HepG2 (cell line): ENCODE results near the gene ADORA2B. TPM values are rescaled to one million over a fixed set of nuclear protein-coding genes. Genes with fewer than 3 reads are reported as not detected.

Source experiments
- ATF2 ChIP-seq: sonication (generic); formaldehyde crosslinking; IDR thresholded peaks from 2 replicates; pipeline ENCODE4 v1.4.0; 2020; ENCODE audit warnings: missing genetic modification reagents
- CERS6 ChIP-seq: sonication (generic); formaldehyde crosslinking; IDR thresholded peaks from 2 replicates; pipeline ENCODE4 v1.5.0; 2020; ENCODE audit warnings: missing genetic modification reagents
- DPF2 ChIP-seq: sonication (generic); formaldehyde crosslinking; IDR thresholded peaks from 2 replicates; pipeline ENCODE4 v1.4.0; 2020; ENCODE audit warnings: mild to moderate bottlenecking, low read depth, missing genetic modification reagents, borderline replicate concordance
- HOXA9 ChIP-seq: sonication (generic); formaldehyde crosslinking; IDR thresholded peaks from 2 replicates; pipeline ENCODE4 v1.8.1; 2022; ENCODE audit warnings: missing genetic modification reagents, mild to moderate bottlenecking, moderate library complexity, borderline replicate concordance
- KAT2B ChIP-seq: fragments of 150-350 bp; IDR thresholded peaks from 2 replicates; pipeline ENCODE4 v1.6.1; 2014; ENCODE audit warnings: low read depth, low read length, borderline replicate concordance
- KDM6A ChIP-seq: IDR thresholded peaks from 2 replicates; pipeline ENCODE4 v1.6.1; 2016; ENCODE audit warnings: low read depth
- PHF21A ChIP-seq: sonication (generic); formaldehyde crosslinking; IDR thresholded peaks from 2 replicates; pipeline ENCODE4 v1.5.0; 2020; ENCODE audit warnings: mild to moderate bottlenecking, missing genetic modification reagents
- PRDM4 ChIP-seq: sonication (generic); formaldehyde crosslinking; IDR thresholded peaks from 2 replicates; pipeline ENCODE4 v1.9.0; 2021; ENCODE audit warnings: missing genetic modification reagents, borderline replicate concordance
- SMARCC2 ChIP-seq: fragments of 450-650 bp; IDR thresholded peaks from 2 replicates; pipeline ENCODE4 v1.6.1; 2017; ENCODE audit warnings: antibody characterized with exemption, mild to moderate bottlenecking
- SMYD3 ChIP-seq: sonication (generic); formaldehyde crosslinking; IDR thresholded peaks from 2 replicates; pipeline ENCODE4 v1.8.1; 2023; ENCODE audit warnings: mild to moderate bottlenecking, missing genetic modification reagents
- THYN1 ChIP-seq: sonication (generic); formaldehyde crosslinking; IDR thresholded peaks from 2 replicates; pipeline ENCODE4 v1.8.1; 2023; ENCODE audit warnings: low read depth, mild to moderate bottlenecking, moderate library complexity, missing genetic modification reagents, borderline replicate concordance
- XBP1 ChIP-seq: sonication (generic); formaldehyde crosslinking; IDR thresholded peaks from 2 replicates; pipeline ENCODE4 v1.5.0; 2020; ENCODE audit warnings: missing genetic modification reagents
- YEATS4 ChIP-seq: sonication (generic); formaldehyde crosslinking; IDR thresholded peaks from 2 replicates; pipeline ENCODE4 v1.4.0; 2020; ENCODE audit warnings: missing genetic modification reagents, borderline replicate concordance
- ZBTB8A ChIP-seq: sonication (generic); formaldehyde crosslinking; IDR thresholded peaks from 2 replicates; pipeline ENCODE4 v1.4.0; 2020; ENCODE audit warnings: mild to moderate bottlenecking, low read depth, missing genetic modification reagents, borderline replicate concordance
- ZFYVE20 ChIP-seq: sonication (generic); formaldehyde crosslinking; IDR thresholded peaks from 2 replicates; pipeline ENCODE4 v1.8.0; 2023; ENCODE audit warnings: low read depth, mild to moderate bottlenecking, moderate library complexity, missing genetic modification reagents, borderline replicate concordance
- ZNF292 ChIP-seq: sonication (generic); formaldehyde crosslinking; IDR thresholded peaks from 2 replicates; pipeline ENCODE4 v1.8.1; 2022; ENCODE audit warnings: mild to moderate bottlenecking, low read depth, missing genetic modification reagents, borderline replicate concordance
- ZNF331 ChIP-seq: sonication (generic); formaldehyde crosslinking; IDR thresholded peaks from 2 replicates; pipeline ENCODE4 v1.4.0; 2020; ENCODE audit warnings: missing genetic modification reagents
- ZNF510 ChIP-seq: sonication (generic); formaldehyde crosslinking; IDR thresholded peaks from 2 replicates; pipeline ENCODE4 v1.4.0; 2020; ENCODE audit warnings: low read depth, mild to moderate bottlenecking, missing genetic modification reagents
- ZNF580 ChIP-seq: IDR thresholded peaks from 2 replicates; pipeline ENCODE4 v1.6.1; 2016; ENCODE audit warnings: low read depth, borderline replicate concordance
- ZNF709 ChIP-seq: sonication (generic); formaldehyde crosslinking; IDR thresholded peaks from 2 replicates; pipeline ENCODE4 v1.5.0; 2020; ENCODE audit warnings: mild to moderate bottlenecking, missing genetic modification reagents
- ZNF724P ChIP-seq: sonication (generic); formaldehyde crosslinking; IDR thresholded peaks from 2 replicates; pipeline ENCODE4 v1.8.0; 2022; ENCODE audit warnings: missing genetic modification reagents, borderline replicate concordance
- ZNF816 ChIP-seq: sonication (generic); formaldehyde crosslinking; IDR thresholded peaks from 2 replicates; pipeline ENCODE4 v1.8.0; 2022; ENCODE audit warnings: missing genetic modification reagents, mild to moderate bottlenecking, borderline replicate concordance
- ZUFSP ChIP-seq: sonication (generic); formaldehyde crosslinking; IDR thresholded peaks from 2 replicates; pipeline ENCODE4 v1.9.0; 2021; ENCODE audit warnings: missing genetic modification reagents, mild to moderate bottlenecking, borderline replicate concordance
- polyA plus RNA-seq, 8 experiments: library from polyadenylated mRNA; depleted of rRNA in 3 of 8; stranded (reverse) in 7 of 8; unstranded in 1 of 8; fragments of >200 nt; fragmentation: Illumina TruSeq in 4 of 8; extraction: Trizol in 4 of 8; gene quantifications; 2 replicates each; pipeline versions ENCODE4 v1.2.1 to v1.2.3, GENCODE V29; 2011 to 2016; ENCODE audit warnings: low read depth in 4 of 8, missing spikeins in 1 of 8, mixed read lengths in 1 of 8; ENCODE audit not compliant: insufficient read depth in 1 of 8
- total RNA-seq, 5 experiments: library from RNA; depleted of rRNA; stranded (reverse); fragments of >200 nt; fragmentation: Illumina TruSeq; extraction: Trizol; gene quantifications; 2 replicates each; pipeline ENCODE4 v1.2.3, GENCODE V29; 2016; ENCODE audit warnings: low read depth in 1 of 5

Gene ADORA2B
- total and polyA plus RNA-seq, 2 of the 13 experiments (the other 11 are each of a cell fraction or from before 2014, with no cell fraction given): 10.4 to 20.0 TPM

- TF ChIP-seq ZNF580 (CRISPR knock-in tag) (no peak), ATF2 (CRISPR knock-in tag) (no peak), DPF2 (CRISPR knock-in tag) (no peak), CERS6 (CRISPR knock-in tag) (no peak), SMYD3 (CRISPR knock-in tag) (no peak), ZNF724P (CRISPR knock-in tag) (no peak), PRDM4 (CRISPR knock-in tag) (no peak), XBP1 (CRISPR knock-in tag) (no peak), ZNF510 (CRISPR knock-in tag) (no peak), SMARCC2 (no peak), ZNF709 (CRISPR knock-in tag) (no peak), THYN1 (CRISPR knock-in tag) (no peak), ZUFSP (CRISPR knock-in tag) (no peak), ZNF816 (CRISPR knock-in tag) (no peak), YEATS4 (CRISPR knock-in tag) (no peak), HOXA9 (CRISPR knock-in tag) (no peak), PHF21A (CRISPR knock-in tag) (no peak), ZNF292 (CRISPR knock-in tag) (no peak), ZFYVE20 (no peak), ZNF331 (CRISPR knock-in tag) (no peak), KDM6A (CRISPR knock-in tag) (no peak), KAT2B (no peak), ZBTB8A (CRISPR knock-in tag) (no peak)
Measured at GRCh38 chr17:15966879-15967248, 21.9 kb downstream of the ADORA2B start (continued).
